ENCODE measurements around the gene FAM107A. TPM values are rescaled to one million over a fixed set of nuclear protein-coding genes. Genes with fewer than 3 reads are reported as not detected.

The FAM107A gene
- total RNA-seq, 2 donors from 2014 or later = not detected

GRCh38 chr3:58519668-58520402 is 57.4 kb downstream of the FAM107A start:
- Histone ChIP-seq H3K9me3 (ENCODE audit: control insufficient read depth, low read length) (no peaks in the 10 kb centered on the region), H3K27me3 (ENCODE audit: control insufficient read depth, insufficient read depth, low read length, poor library complexity, severe bottlenecking) (peaks cover 10% of the 10 kb centered on the region), H3K4me1 (ENCODE audit: control insufficient read depth, insufficient read depth, low read length) (peaks cover 19% of the 10 kb centered on the region), H3K9ac (ENCODE audit: extremely low read depth, low read length, poor library complexity, severe bottlenecking) (no peak overlapping the region), H3K36me3 (ENCODE audit: control insufficient read depth, insufficient read depth, low read length) (no peaks in the 10 kb centered on the region), H3K4me3 (ENCODE audit: low read length) (no peak overlapping the region), H3K27ac (ENCODE audit: low read depth, low read length) (no peak overlapping the region)
- H3K27ac Mint-ChIP-seq = no peak overlapping the region
- TF ChIP-seq, protein P1, sequence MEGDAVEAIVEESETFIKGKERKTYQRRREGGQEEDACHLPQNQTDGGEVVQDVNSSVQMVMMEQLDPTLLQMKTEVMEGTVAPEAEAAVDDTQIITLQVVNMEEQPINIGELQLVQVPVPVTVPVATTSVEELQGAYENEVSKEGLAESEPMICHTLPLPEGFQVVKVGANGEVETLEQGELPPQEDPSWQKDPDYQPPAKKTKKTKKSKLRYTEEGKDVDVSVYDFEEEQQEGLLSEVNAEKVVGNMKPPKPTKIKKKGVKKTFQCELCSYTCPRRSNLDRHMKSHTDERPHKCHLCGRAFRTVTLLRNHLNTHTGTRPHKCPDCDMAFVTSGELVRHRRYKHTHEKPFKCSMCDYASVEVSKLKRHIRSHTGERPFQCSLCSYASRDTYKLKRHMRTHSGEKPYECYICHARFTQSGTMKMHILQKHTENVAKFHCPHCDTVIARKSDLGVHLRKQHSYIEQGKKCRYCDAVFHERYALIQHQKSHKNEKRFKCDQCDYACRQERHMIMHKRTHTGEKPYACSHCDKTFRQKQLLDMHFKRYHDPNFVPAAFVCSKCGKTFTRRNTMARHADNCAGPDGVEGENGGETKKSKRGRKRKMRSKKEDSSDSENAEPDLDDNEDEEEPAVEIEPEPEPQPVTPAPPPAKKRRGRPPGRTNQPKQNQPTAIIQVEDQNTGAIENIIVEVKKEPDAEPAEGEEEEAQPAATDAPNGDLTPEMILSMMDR (conservative IDR thresholded peaks at IDR 0.05) = no peak
- H3K36me3 Mint-ChIP-seq (ENCODE audit: low read depth) = peaks cover 3% of the 10 kb centered on the region
- DNase-seq = no peak
- peaks cover 17% of the 10 kb centered on the region for H3K27me3 Mint-ChIP-seq (ENCODE audit: insufficient read depth)
- no peak overlapping the region for H3K4me3 Mint-ChIP-seq
- H3K4me1 Mint-ChIP-seq = peaks cover 49% of the 10 kb centered on the region
- no peaks in the 10 kb centered on the region for H3K9me3 Mint-ChIP-seq
- WGBS, 2 experiments (ENCODE audit: insufficient coverage in 1 of 2, insufficient read length in 1 of 2) = 88 to 100% methylated on average over 2 to 6 of the region's 6 CpGs

- peaks cover 19% of the 10 kb centered on the region for H3K4me1 ChIP-seq (ENCODE audit: control insufficient read depth, insufficient read depth, low read length)
- Mint-ChIP-seq H3K4me1 (peaks cover 45% of the 10 kb centered on the region), H3K4me3 (no peak overlapping the region), H3K9me3 (no peaks in the 10 kb centered on the region), H3K27ac (no peak overlapping the region), H3K36me3 (ENCODE audit: low read depth) (peaks cover 3% of the 10 kb centered on the region), H3K27me3 (ENCODE audit: insufficient read depth) (peaks cover 7% of the 10 kb centered on the region)
- H3K27me3 ChIP-seq (ENCODE audit: control insufficient read depth, insufficient read depth, low read length, poor library complexity, severe bottlenecking) = no peaks in the 10 kb centered on the region
- no peak overlapping the region for H3K9ac ChIP-seq (ENCODE audit: extremely low read depth, low read length, poor library complexity, severe bottlenecking)
- WGBS, 2 experiments (ENCODE audit: insufficient coverage in 1 of 2, insufficient read length in 1 of 2) = 71 to 88% methylated on average over 3 of the region's 3 CpGs
- no peaks in the 10 kb centered on the region for H3K9me3 ChIP-seq (ENCODE audit: control insufficient read depth, low read length)
- no peak overlapping the region for H3K27ac ChIP-seq (ENCODE audit: low read depth, low read length)
- TF ChIP-seq, protein P1 (conservative IDR thresholded peaks at IDR 0.05) = no peak
- H3K4me3 ChIP-seq (ENCODE audit: low read length) = no peak overlapping the region
- no peak for DNase-seq
- H3K36me3 ChIP-seq (ENCODE audit: control insufficient read depth, insufficient read depth, low read length) = no peaks in the 10 kb centered on the region
Measured at GRCh38 chr3:58518291-58518789, 58.9 kb downstream of the FAM107A start.

DNA sequence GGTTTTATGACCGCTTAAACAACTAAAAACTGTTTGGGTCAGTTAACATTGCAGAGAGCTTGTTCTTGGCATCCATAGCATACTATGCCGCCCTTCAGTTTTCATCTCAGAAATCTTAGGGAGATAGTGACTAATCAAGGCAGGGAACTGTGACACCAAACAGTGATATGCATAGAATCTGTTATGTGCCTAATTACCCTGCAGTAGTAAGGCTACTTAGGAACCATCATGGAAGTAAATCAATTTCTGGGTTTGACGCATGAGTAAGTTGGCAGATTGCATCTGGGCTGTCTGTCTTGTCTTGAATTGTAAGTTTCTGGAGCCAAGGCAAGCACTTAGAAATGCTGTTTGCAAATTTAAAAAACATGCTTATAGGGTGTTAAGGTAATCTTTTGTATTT is 62.8 kb downstream of the FAM107A start:
- H3K4me3 Mint-ChIP-seq = no peak overlapping the region
- peaks cover 3% of the 10 kb centered on the region for H3K27me3 Mint-ChIP-seq (ENCODE audit: insufficient read depth)
- no peak for DNase-seq
- no peaks in the 10 kb centered on the region for H3K9me3 Mint-ChIP-seq
- H3K36me3 ChIP-seq (ENCODE audit: control insufficient read depth, insufficient read depth, low read length) = no peaks in the 10 kb centered on the region
- whole genome bisulfite sequencing, 2 experiments (ENCODE audit: insufficient coverage in 1 of 2, insufficient read length in 1 of 2) = 97 to 100% methylated on average over 3 of the region's 3 CpGs
- H3K4me1 Mint-ChIP-seq = peaks cover 10% of the 10 kb centered on the region
- H3K27ac ChIP-seq (ENCODE audit: low read depth, low read length) = no peak overlapping the region
- H3K4me1 ChIP-seq (ENCODE audit: control insufficient read depth, insufficient read depth, low read length) = peaks cover 3% of the 10 kb centered on the region
- H3K4me3 ChIP-seq (ENCODE audit: low read length) = no peak overlapping the region
- H3K36me3 Mint-ChIP-seq (ENCODE audit: low read depth) = peaks cover 2% of the 10 kb centered on the region
- H3K9me3 ChIP-seq (ENCODE audit: control insufficient read depth, low read length) = no peaks in the 10 kb centered on the region
- H3K27ac Mint-ChIP-seq = no peak overlapping the region
- TF ChIP-seq, protein P1 (conservative IDR thresholded peaks at IDR 0.05) = no peak
- H3K9ac ChIP-seq (ENCODE audit: extremely low read depth, low read length, poor library complexity, severe bottlenecking) = no peak overlapping the region
- H3K27me3 ChIP-seq (ENCODE audit: control insufficient read depth, insufficient read depth, low read length, poor library complexity, severe bottlenecking) = no peaks in the 10 kb centered on the region

Other genes with a start within 250 kb of the FAM107A start
- gene PXK, start 244.5 kb downstream of the FAM107A start, total RNA-seq = 10 to 100 TPM; 16.0 to 22.0 TPM
- gene PDHB, start 143.6 kb downstream of the FAM107A start, total RNA-seq = 100 to 1,000 TPM; 127 to 159 TPM
- 10 to 100 TPM; 17.9 to 20.4 TPM for gene KCTD6, start 85.3 kb downstream of the FAM107A start, total RNA-seq
- 1 to 10 TPM; 6.6 to 9.8 TPM for gene ACOX2, start 40.2 kb downstream of the FAM107A start, total RNA-seq
- gene FAM3D, start 89.4 kb upstream of the FAM107A start, total RNA-seq = not detected